Esophagus squamous epithelium (tissue), 4 donors: ENCODE measurements around the gene SLC12A8.

ENCODE experiments used
- POLR2A ChIP-seq, 4 donors: fragments of 450-650 bp; IDR thresholded peaks; one replicate each; pipeline ENCODE4 v1.6.1; 2017; ENCODE audit warnings: antibody characterized with exemption in 4 of 4, mild to moderate bottlenecking in 4 of 4, moderate library complexity in 3 of 4
- TF ChIP-seq, protein P1 (sequence below), 6 experiments: fragments of 450-650 bp in 4 of 6; fragments of 200-600 bp in 2 of 6; sonication (generic) in 2 of 6; IDR thresholded peaks; one replicate each; pipeline ENCODE4 v1.5.1; 2016 to 2019; ENCODE audit warnings: antibody characterized with exemption in 6 of 6, mild to moderate bottlenecking in 4 of 6, moderate library complexity in 4 of 6

- TF ChIP-seq, protein P1, sequence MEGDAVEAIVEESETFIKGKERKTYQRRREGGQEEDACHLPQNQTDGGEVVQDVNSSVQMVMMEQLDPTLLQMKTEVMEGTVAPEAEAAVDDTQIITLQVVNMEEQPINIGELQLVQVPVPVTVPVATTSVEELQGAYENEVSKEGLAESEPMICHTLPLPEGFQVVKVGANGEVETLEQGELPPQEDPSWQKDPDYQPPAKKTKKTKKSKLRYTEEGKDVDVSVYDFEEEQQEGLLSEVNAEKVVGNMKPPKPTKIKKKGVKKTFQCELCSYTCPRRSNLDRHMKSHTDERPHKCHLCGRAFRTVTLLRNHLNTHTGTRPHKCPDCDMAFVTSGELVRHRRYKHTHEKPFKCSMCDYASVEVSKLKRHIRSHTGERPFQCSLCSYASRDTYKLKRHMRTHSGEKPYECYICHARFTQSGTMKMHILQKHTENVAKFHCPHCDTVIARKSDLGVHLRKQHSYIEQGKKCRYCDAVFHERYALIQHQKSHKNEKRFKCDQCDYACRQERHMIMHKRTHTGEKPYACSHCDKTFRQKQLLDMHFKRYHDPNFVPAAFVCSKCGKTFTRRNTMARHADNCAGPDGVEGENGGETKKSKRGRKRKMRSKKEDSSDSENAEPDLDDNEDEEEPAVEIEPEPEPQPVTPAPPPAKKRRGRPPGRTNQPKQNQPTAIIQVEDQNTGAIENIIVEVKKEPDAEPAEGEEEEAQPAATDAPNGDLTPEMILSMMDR (IDR thresholded peaks at IDR 0.05) = no peak
- no peak for TF ChIP-seq POLR2A (IDR thresholded peaks at IDR 0.05)
Observed at GRCh38 chr3:125156456-125156855, 56.1 kb downstream of the SLC12A8 start.
